Erythroblast (primary cell): ENCODE results near the gene PTGES.

Experiments
- GATA1 ChIP-seq: IDR thresholded peaks from 2 replicates; pipeline ENCODE4 v1.6.1; 2011; ENCODE audit warnings: low read depth, mild to moderate bottlenecking, control low read depth, low read length, moderate library complexity
- POLR2A ChIP-seq: IDR thresholded peaks from 2 replicates; pipeline ENCODE4 v1.6.1; 2011; ENCODE audit warnings: mild to moderate bottlenecking, low read length

DNA sequence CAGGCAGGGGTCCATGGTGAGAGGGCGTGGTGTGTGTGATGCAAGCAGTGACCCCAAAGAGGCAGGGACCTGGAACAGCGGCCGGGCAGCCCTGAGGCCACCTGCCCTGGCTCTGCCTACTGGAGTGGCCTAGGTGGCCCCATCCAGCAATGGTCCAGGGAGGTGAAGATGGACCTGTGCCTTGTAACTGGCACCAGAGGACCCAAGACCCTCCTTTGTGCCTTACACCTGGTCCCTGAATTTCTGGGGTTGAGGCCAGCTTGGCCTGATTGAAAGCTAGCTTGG is 42.7 kb downstream of the PTGES start:
- TF ChIP-seq POLR2A, result no peak
- TF ChIP-seq GATA1, result no peak
